Measurements from ENCODE around the gene P4HA2. TPM values are rescaled to one million over a fixed set of nuclear protein-coding genes. Genes with fewer than 3 reads are reported as not detected.

P4HA2 gene
- total and polyA plus RNA-seq, 2 of the 8 experiments (the other 6 are each of a cell fraction or from before 2014, with no cell fraction given), result 7.4 to 9.3 TPM

GRCh38 chr5:132266836-132267160 is 39.1 kb upstream of the P4HA2 start:
- Histone ChIP-seq H2AFZ (ENCODE audit: low read length) (no peak overlapping the region), H3K79me1 (ENCODE audit: low read depth, low read length) (no peaks in the 10 kb centered on the region), H3K14ac (ENCODE audit: insufficient read length) (no peak overlapping the region), H3K23ac (ENCODE audit: insufficient read length) (no peak overlapping the region), H2BK20ac (ENCODE audit: low read length) (no peak overlapping the region), H3K18ac (ENCODE audit: extremely low read depth, low read length) (no peak overlapping the region), H3K36me3 (ENCODE audit: control insufficient read depth in 2 of 4, insufficient read depth in 4 of 4, low read length in 3 of 4) (no peaks in the 10 kb centered on the region), H3K9ac (replicated peaks in 1 of 4; ENCODE audit: extremely low read depth in 1 of 4, low read depth in 3 of 4, low read length in 3 of 4) (no peak overlapping the region), H2BK12ac (ENCODE audit: low read depth, low read length) (no peak overlapping the region), H4K5ac (ENCODE audit: insufficient read length, low read depth, low read length) (no peak overlapping the region), H2AK5ac (ENCODE audit: low read depth, low read length) (no peak overlapping the region), H3K23me2 (ENCODE audit: low read depth, low read length) (no peaks in the 10 kb centered on the region), H2BK120ac (replicated peaks; ENCODE audit: low read depth, low read length) (no peak overlapping the region), H3K27me3 (replicated peaks in 1 of 4; ENCODE audit: control insufficient read depth in 3 of 4, extremely low read depth in 1 of 4, insufficient read depth in 3 of 4, low read length in 3 of 4) (no peaks in the 10 kb centered on the region), H4K91ac (replicated peaks; ENCODE audit: insufficient read length, low read length) (no peak overlapping the region), H3K79me2 (ENCODE audit: control insufficient read depth in 1 of 2, insufficient read depth in 2 of 2, low read length in 2 of 2) (no peaks in the 10 kb centered on the region), H3K4me1 (replicated peaks in 1 of 4; ENCODE audit: control insufficient read depth in 3 of 4, insufficient read depth in 4 of 4, low read length in 3 of 4) (peaks cover 0 to 2% (median 0%) of the 10 kb centered on the region in 4 experiments; a peak in 2 of 7 replicates), H3K27ac (ENCODE audit: low read depth, low read length) (no peak overlapping the region), H3K4me2 (ENCODE audit: insufficient read depth in 1 of 2, low read depth in 2 of 2, low read length in 2 of 2) (no peak overlapping the region), H3K9me3 (ENCODE audit: insufficient read depth in 2 of 2, low read depth in 1 of 2, low read length in 1 of 2) (no peaks in the 10 kb centered on the region), H4K20me1 (replicated peaks in 1 of 2; ENCODE audit: control insufficient read depth in 1 of 2, insufficient read depth in 2 of 2, low read length in 2 of 2) (no peaks in the 10 kb centered on the region), H2BK5ac (ENCODE audit: low read depth, low read length) (no peak overlapping the region), H3K4me3 (ENCODE audit: extremely low read depth in 1 of 4, insufficient read depth in 2 of 4, low read depth in 3 of 4, low read length in 4 of 4) (no peak overlapping the region), H2BK15ac (ENCODE audit: low read length) (no peak overlapping the region), H4K8ac (ENCODE audit: extremely low read depth, insufficient read depth, low read length) (no peak overlapping the region), H3K56ac (replicated peaks; ENCODE audit: insufficient read length, low read depth, low read length) (no peak overlapping the region), H3K4ac (replicated peaks; ENCODE audit: insufficient read length, low read depth, low read length) (no peak overlapping the region)
- DNase-seq (ENCODE audit: low read depth in 1 of 2, low spot score in 2 of 2), result peak in 1 of 2 experiments; percentile 29
- WGBS, 2 experiments (ENCODE audit: extremely low coverage in 1 of 2, insufficient coverage in 1 of 2, insufficient read length in 1 of 2, insufficient replicate concordance in 2 of 2, low coverage in 1 of 2, low lambda C conversion rate in 2 of 2, missing lambda C conversion rate in 1 of 2), result 89% methylated on average over 1 of the region's 1 CpG; no CpG with 5 or more reads in 1 of the 2 experiments
- FAIRE-seq, result no peak
- TF ChIP-seq SIX5 (IDR thresholded peaks at IDR 0.05; ENCODE audit: low read depth, low read length) (no peak), TAF1 (IDR thresholded peaks at IDR 0.05; ENCODE audit: low read depth, low read length) (no peak), TCF12 (IDR thresholded peaks at IDR 0.05; ENCODE audit: low read depth, low read length) (no peak), SIN3A (conservative IDR thresholded peaks at IDR 0.05 in 1 of 2, IDR thresholded peaks at IDR 0.05 in 1 of 2; ENCODE audit: low read depth in 1 of 2, low read length in 2 of 2) (no peak), RFX5 (IDR thresholded peaks at IDR 0.05; ENCODE audit: borderline replicate concordance, low read depth, low read length) (no peak), CTCF (IDR thresholded peaks at IDR 0.05; ENCODE audit: control extremely low read depth in 1 of 3, insufficient read depth in 1 of 3, low read depth in 1 of 3, low read length in 3 of 3) (no peak)
- ChIA-PET POLR2A (ENCODE audit: partially characterized antibody) (interaction anchor here (1.8 kb wide), 1 partner anchor 9 kb away, joined by 5 read pairs; the partner anchor contains the start of gene PDLIM4), CTCF (ENCODE audit: partially characterized antibody) (interaction anchor here (1.7 to 4.1 kb wide), 2 partner anchors 29 to 73 kb away, joined by 3 to 16 read pairs; no protein-coding TSS in a partner anchor)

Measured in H1 (cell line).